SH-SY5Y (cell line): ENCODE measurements around the gene PNISR.

Experiments used
- GATA2 ChIP-seq: IDR thresholded peaks from 2 replicates; pipeline ENCODE4 v1.6.1; 2011; ENCODE audit warnings: mild to moderate bottlenecking, low read depth, low read length
- GATA3 ChIP-seq: IDR thresholded peaks from 2 replicates; pipeline ENCODE4 v1.6.1; 2011; ENCODE audit warnings: low read depth, mild to moderate bottlenecking, low read length, moderate library complexity

GRCh38 chr6:99426451-99426757 lies 1.3 kb upstream of the PNISR start:
- TF ChIP-seq GATA2 (no peak), GATA3 (no peak)
